ENCODE measurements around the gene ALPG.
"Not testable (repeated sequence)": the region's sequence is repeated elsewhere in the genome, so short reads cannot be mapped to it uniquely, and the experiment has no call there.

ALPG gene

GRCh38 chr2:232378735-232379151 lies 27.9 kb upstream of the ALPG start, which contains the start of gene ALPP:
Gene ALPP, plus strand, starts transcription at chr2:232378751. Its CDS starts 52 bp downstream, at chr2:232378803.
- not testable (repeated sequence) for TF ChIP-seq FOXP2 (optimal IDR thresholded peaks at IDR 0.05; ENCODE audit: borderline replicate concordance, extremely low read depth, extremely low read length, insufficient read depth); TAF1 (IDR thresholded peaks at IDR 0.05; ENCODE audit: borderline replicate concordance, insufficient read depth, low read length); POLR2AphosphoS5 (IDR thresholded peaks at IDR 0.05; ENCODE audit: low read depth, low read length)

GRCh38 chr2:232382331-232383225 lies 24.1 kb upstream of the ALPG start:
- TF ChIP-seq TAF1 (IDR thresholded peaks at IDR 0.05; ENCODE audit: borderline replicate concordance, insufficient read depth, low read length), result no peak
- TF ChIP-seq FOXP2 (optimal IDR thresholded peaks at IDR 0.05; ENCODE audit: borderline replicate concordance, extremely low read depth, extremely low read length, insufficient read depth), result no peak
- no peak for TF ChIP-seq REST (IDR thresholded peaks at IDR 0.05; ENCODE audit: insufficient read depth in 1 of 2, low read depth in 2 of 2, low read length in 2 of 2)
- no peak for TF ChIP-seq SIN3A (IDR thresholded peaks at IDR 0.05; ENCODE audit: borderline replicate concordance, insufficient read depth, low read length)
- no peak for TF ChIP-seq POLR2AphosphoS5 (IDR thresholded peaks at IDR 0.05; ENCODE audit: low read depth, low read length)

- TF ChIP-seq REST (IDR thresholded peaks at IDR 0.05; ENCODE audit: insufficient read depth in 1 of 2, low read depth in 2 of 2, low read length in 2 of 2) (no peak), SIN3A (IDR thresholded peaks at IDR 0.05; ENCODE audit: borderline replicate concordance, insufficient read depth, low read length) (no peak), TAF1 (IDR thresholded peaks at IDR 0.05; ENCODE audit: borderline replicate concordance, insufficient read depth, low read length) (no peak), FOXP2 (optimal IDR thresholded peaks at IDR 0.05; ENCODE audit: borderline replicate concordance, extremely low read depth, extremely low read length, insufficient read depth) (no peak), POLR2AphosphoS5 (IDR thresholded peaks at IDR 0.05; ENCODE audit: low read depth, low read length) (no peak)
These were observed 22.2 kb upstream of the ALPG start for GRCh38 chr2:232384466-232384865.

- TF ChIP-seq FOXP2 (optimal IDR thresholded peaks at IDR 0.05; ENCODE audit: borderline replicate concordance, extremely low read depth, extremely low read length, insufficient read depth) (no peak), POLR2AphosphoS5 (IDR thresholded peaks at IDR 0.05; ENCODE audit: low read depth, low read length) (no peak), REST (IDR thresholded peaks at IDR 0.05; ENCODE audit: insufficient read depth in 1 of 2, low read depth in 2 of 2, low read length in 2 of 2) (no peak), SIN3A (IDR thresholded peaks at IDR 0.05; ENCODE audit: borderline replicate concordance, insufficient read depth, low read length) (no peak), TAF1 (IDR thresholded peaks at IDR 0.05; ENCODE audit: borderline replicate concordance, insufficient read depth, low read length) (no peak)
These were observed 20.8 kb upstream of the ALPG start for GRCh38 chr2:232385660-232386489.

- no peak for TF ChIP-seq FOXP2 (optimal IDR thresholded peaks at IDR 0.05; ENCODE audit: borderline replicate concordance, extremely low read depth, extremely low read length, insufficient read depth)
- no peak for TF ChIP-seq POLR2AphosphoS5 (IDR thresholded peaks at IDR 0.05; ENCODE audit: low read depth, low read length)
- no peak for TF ChIP-seq SIN3A (IDR thresholded peaks at IDR 0.05; ENCODE audit: borderline replicate concordance, insufficient read depth, low read length)
- TF ChIP-seq REST (IDR thresholded peaks at IDR 0.05; ENCODE audit: insufficient read depth in 1 of 2, low read depth in 2 of 2, low read length in 2 of 2), result no peak
- no peak for TF ChIP-seq TAF1 (IDR thresholded peaks at IDR 0.05; ENCODE audit: borderline replicate concordance, insufficient read depth, low read length)
These were observed 20.2 kb upstream of the ALPG start for GRCh38 chr2:232386490-232386739.
